ENCODE data around the gene FGGY. TPM values are rescaled to one million over a fixed set of nuclear protein-coding genes. Genes with fewer than 3 reads are reported as not detected.
"Not testable (repeated sequence)": the region's sequence is repeated elsewhere in the genome, so short reads cannot be mapped to it uniquely, and the experiment has no call there.

Gene FGGY
- total RNA-seq, 1 donor from 2014 or later = 16.4 TPM

DNA sequence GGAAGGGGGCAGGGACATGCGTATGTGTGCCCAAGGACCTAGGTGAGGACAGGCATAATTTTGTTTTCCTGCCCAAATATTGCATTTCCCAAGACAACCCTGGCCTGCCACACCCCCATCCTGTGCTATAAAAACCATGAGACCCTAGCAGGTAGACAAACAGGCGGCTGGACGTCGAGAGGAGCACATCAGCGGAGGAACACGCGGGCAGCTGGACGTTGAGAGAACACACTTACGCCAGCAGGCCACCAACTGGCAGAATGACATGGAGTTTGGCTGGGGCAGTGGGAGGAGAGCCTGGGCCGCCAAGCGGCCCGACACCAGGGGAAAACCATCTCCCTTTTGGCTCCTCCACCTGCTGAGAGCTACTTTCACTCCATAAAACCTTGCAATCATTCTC is 3.0 kb upstream of the FGGY start:
- Mint-ChIP-seq H3K36me3 (ENCODE audit: low read depth) (peaks cover under 1% of the 10 kb centered on the region), H3K9me3 (peaks cover under 1% of the 10 kb centered on the region), H3K4me3 (no peak overlapping the region), H3K27me3 (ENCODE audit: low read depth) (no peaks in the 10 kb centered on the region), H3K4me1 (peaks cover 27% of the 10 kb centered on the region), H3K27ac (ENCODE audit: unreplicated experiment) (no peak overlapping the region)
- DNase-seq (ENCODE audit: low read depth, low spot score) = no peak
- TF ChIP-seq CTCF (conservative IDR thresholded peaks at IDR 0.05) = no peak

GRCh38 chr1:59294423-59294822 is 2.5 kb upstream of the FGGY start:
- Mint-ChIP-seq H3K4me1 (peaks cover 27% of the 10 kb centered on the region), H3K4me3 (no peak overlapping the region), H3K27ac (ENCODE audit: unreplicated experiment) (no peak overlapping the region), H3K9me3 (peaks cover 5% of the 10 kb centered on the region), H3K27me3 (ENCODE audit: low read depth) (no peaks in the 10 kb centered on the region), H3K36me3 (ENCODE audit: low read depth) (peaks cover 3% of the 10 kb centered on the region)
- no peak for DNase-seq (ENCODE audit: low read depth, low spot score)
- no peak for TF ChIP-seq CTCF (conservative IDR thresholded peaks at IDR 0.05)

DNA sequence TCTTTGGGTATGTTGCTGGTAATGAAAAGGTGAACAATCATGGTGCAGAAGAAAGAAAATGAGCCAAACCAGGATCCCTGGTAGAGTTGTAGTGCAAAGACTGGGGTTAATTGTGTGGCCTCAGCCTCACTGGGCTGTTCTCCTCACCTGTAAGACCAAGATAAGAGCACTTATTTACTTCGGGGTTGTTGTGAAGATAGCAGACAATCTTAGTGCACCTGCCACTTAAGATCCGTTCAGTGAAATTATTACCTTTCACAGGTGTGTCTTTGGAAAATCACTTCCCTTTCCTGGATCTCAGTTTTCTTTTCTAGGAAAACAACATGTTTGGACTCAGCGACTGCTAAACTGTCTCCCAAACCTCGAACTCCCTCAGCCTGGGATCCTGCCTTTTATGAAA is 1.3 kb upstream of the FGGY start:
- Mint-ChIP-seq H3K27me3 (ENCODE audit: low read depth) (no peaks in the 10 kb centered on the region), H3K27ac (ENCODE audit: unreplicated experiment) (no peak overlapping the region), H3K4me3 (peak overlapping the region; percentile 85), H3K36me3 (ENCODE audit: low read depth) (peaks cover 3% of the 10 kb centered on the region), H3K4me1 (peaks cover 27% of the 10 kb centered on the region), H3K9me3 (peaks cover 5% of the 10 kb centered on the region)
- no peak for TF ChIP-seq CTCF (conservative IDR thresholded peaks at IDR 0.05)
- DNase-seq (ENCODE audit: low read depth, low spot score) = no peak

DNA sequence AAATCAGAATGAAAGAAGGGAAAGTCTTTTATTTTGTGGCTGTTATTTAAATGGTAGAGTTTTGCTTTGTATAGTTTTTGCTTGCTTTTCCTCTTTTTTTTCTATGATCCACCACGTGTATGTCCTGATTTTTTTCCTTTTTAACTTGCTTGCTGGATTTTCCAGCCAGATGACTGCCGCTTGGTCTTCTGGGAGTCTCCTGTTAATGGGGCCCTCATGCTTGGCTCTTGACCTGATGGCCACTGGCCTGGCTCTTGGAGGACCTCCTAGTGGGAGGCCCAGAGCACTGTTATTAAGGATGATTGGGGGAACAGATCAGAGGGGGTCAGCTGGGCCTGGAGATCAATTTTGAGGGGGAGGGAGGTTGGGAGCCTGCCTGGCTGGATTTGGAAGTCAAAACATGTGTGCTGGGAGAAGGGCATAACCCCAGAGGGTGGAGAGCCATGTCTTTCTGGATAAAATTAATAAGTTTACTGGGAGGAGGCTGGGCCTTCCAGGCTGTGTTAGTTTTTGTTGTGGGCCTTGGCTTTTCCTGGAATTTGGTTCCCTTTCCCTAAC is 1.2 kb downstream of the FGGY start:
- Mint-ChIP-seq H3K4me1 (peaks cover 27% of the 10 kb centered on the region), H3K27me3 (ENCODE audit: low read depth) (no peaks in the 10 kb centered on the region), H3K4me3 (peak overlapping the region; percentile 91), H3K36me3 (ENCODE audit: low read depth) (peaks cover 15% of the 10 kb centered on the region), H3K9me3 (peaks cover 13% of the 10 kb centered on the region), H3K27ac (ENCODE audit: unreplicated experiment) (no peak overlapping the region)
- DNase-seq (ENCODE audit: low read depth, low spot score) = no peak
- no peak for TF ChIP-seq CTCF (conservative IDR thresholded peaks at IDR 0.05)

GRCh38 chr1:59298710-59299346 is 1.9 kb downstream of the FGGY start:
- TF ChIP-seq CTCF (conservative IDR thresholded peaks at IDR 0.05) = no peak
- Mint-ChIP-seq H3K27me3 (ENCODE audit: low read depth) (no peaks in the 10 kb centered on the region), H3K9me3 (peaks cover 16% of the 10 kb centered on the region), H3K36me3 (ENCODE audit: low read depth) (peaks cover 17% of the 10 kb centered on the region), H3K4me1 (peaks cover 27% of the 10 kb centered on the region), H3K4me3 (peak overlapping the region; percentile 15), H3K27ac (ENCODE audit: unreplicated experiment) (no peak overlapping the region)
- no peak for DNase-seq (ENCODE audit: low read depth, low spot score)

DNA sequence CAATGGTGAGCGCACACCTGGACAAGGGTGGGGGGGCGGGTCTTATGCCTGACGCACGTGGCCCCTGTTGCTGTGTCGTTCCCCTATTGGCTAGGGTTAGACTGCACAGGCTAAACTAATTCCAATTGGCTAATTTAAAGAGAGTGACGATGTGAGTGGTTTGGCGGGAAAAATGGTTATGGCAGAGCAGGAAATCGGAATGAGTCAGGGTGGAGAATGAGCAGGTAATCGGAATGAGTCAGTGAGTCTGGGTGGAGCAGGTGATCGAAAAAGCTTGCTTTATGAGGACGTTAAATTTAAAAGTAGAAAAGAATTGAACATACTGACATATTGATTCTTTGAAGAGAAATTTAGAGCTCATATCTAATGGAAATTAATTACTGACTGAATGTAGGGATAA is 2.8 kb downstream of the FGGY start:
- H3K4me3 Mint-ChIP-seq = peak overlapping the region; percentile 13
- H3K9me3 Mint-ChIP-seq = peaks cover 22% of the 10 kb centered on the region
- DNase-seq (ENCODE audit: low read depth, low spot score); H3K27ac Mint-ChIP-seq (ENCODE audit: unreplicated experiment); H3K27me3 Mint-ChIP-seq (ENCODE audit: low read depth): not testable (repeated sequence)
- H3K4me1 Mint-ChIP-seq = peaks cover 27% of the 10 kb centered on the region
- H3K36me3 Mint-ChIP-seq (ENCODE audit: low read depth) = peaks cover 25% of the 10 kb centered on the region

Measured in neural crest cell (in vitro differentiated cells).